Caco-2 (cell line): Measurements from ENCODE around the gene MEOX1. TPM values are rescaled to one million over a fixed set of nuclear protein-coding genes. Genes with fewer than 3 reads are reported as not detected.
A peak's percentile ranks its signal among the peaks of the same experiment; 100 is the strongest.

Source experiments
- BruUV-seq: library from RNA; stranded (reverse); fragments of 400-500 nt; replicated peaks from 2 replicates; lab custom pipeline; 2021; lab: Mats Ljungman, UMichigan
- CTCF ChIA-PET: fragments of 300-600 bp; sonication (Branson Sonifier 250); formaldehyde crosslinking; loops from one replicate; lab custom pipeline; 2022; ENCODE audit warnings: antibody characterized with exemption; lab: Charles Lee
- POLR2A ChIA-PET: fragments of 300-600 bp; sonication (Branson Sonifier 250); formaldehyde crosslinking; loops from one replicate; lab custom pipeline; 2022; ENCODE audit warnings: antibody characterized with exemption; lab: Charles Lee
- DNase-seq, 2 experiments: peaks; one replicate each; pipeline versions ENCODE4 v3.0.0 to v3.0.0-alpha.2; 2020 to 2022
- H3K27me3 ChIP-seq: replicated peaks from 2 replicates; pipeline ENCODE4 v1.6.0; 2011; ENCODE audit warnings: low read length; ENCODE audit not compliant: control insufficient read depth, insufficient read depth
- H3K36me3 ChIP-seq: 2 replicates; pipeline ENCODE4 v1.5.1; 2011; ENCODE audit warnings: low read length; ENCODE audit not compliant: control insufficient read depth, insufficient read depth
- H3K4me1 ChIP-seq: fragments of 250-450 bp; sonication (Bioruptor Pico); 2 replicates; pipeline ENCODE4 v1.5.1; 2020; ENCODE audit warnings: mild to moderate bottlenecking
- H3K4me3 ChIP-seq: 2 replicates; pipeline ENCODE4 v1.5.1; 2011; ENCODE audit warnings: low read depth, mild to moderate bottlenecking, control low read depth, low read length
- H3K9me3 ChIP-seq: fragments of 250-450 bp; sonication (Bioruptor Pico); 2 replicates; pipeline ENCODE4 v1.5.1; 2020; ENCODE audit warnings: mild to moderate bottlenecking, moderate library complexity
- H3K27ac Mint-ChIP-seq: one replicate; pipeline ENCODE4 v1.8.0; 2022; ENCODE audit warnings: mixed read lengths; ENCODE audit not compliant: unreplicated experiment
- H3K27me3 Mint-ChIP-seq: one replicate; pipeline ENCODE4 v1.8.0; 2022; ENCODE audit warnings: mixed read lengths; ENCODE audit not compliant: insufficient read depth, unreplicated experiment
- H3K36me3 Mint-ChIP-seq: one replicate; pipeline ENCODE4 v1.8.0; 2022; ENCODE audit warnings: mild to moderate bottlenecking, mixed read lengths; ENCODE audit not compliant: insufficient read depth, unreplicated experiment
- H3K4me1 Mint-ChIP-seq: one replicate; pipeline ENCODE4 v1.8.0; 2022; ENCODE audit warnings: low read depth, mixed read lengths; ENCODE audit not compliant: unreplicated experiment
- H3K4me3 Mint-ChIP-seq: one replicate; pipeline ENCODE4 v1.8.0; 2022; ENCODE audit warnings: mild to moderate bottlenecking, moderate library complexity, mixed read lengths; ENCODE audit not compliant: unreplicated experiment
- H3K9me3 Mint-ChIP-seq: one replicate; pipeline ENCODE4 v1.8.0; 2022; ENCODE audit warnings: mixed read lengths; ENCODE audit not compliant: unreplicated experiment
- CTCF ChIP-seq, 2 experiments: fragments of 200-600 bp in 1 of 2; IDR thresholded peaks; 1 replicate in 1 of 2; 2 replicates in 1 of 2; pipeline versions ENCODE4 v1.5.1 to v1.8.0; 2011 to 2022; ENCODE audit warnings: antibody characterized with exemption in 1 of 2, control low read depth in 1 of 2, inconsistent platforms in 1 of 2, low read depth in 1 of 2, low read length in 1 of 2, mild to moderate bottlenecking in 1 of 2, moderate library complexity in 1 of 2; ENCODE audit not compliant: insufficient read depth in 1 of 2, severe bottlenecking in 1 of 2, unreplicated experiment in 1 of 2
- intact Hi-C: fragments of 100-400 bp; cut with micrococcal nuclease; formaldehyde crosslinking; loops from one replicate; pipeline ENCODE4 v1.10.0; 2022; ENCODE audit not compliant: unreplicated experiment
- total RNA-seq: library from RNA; stranded (reverse); gene quantifications from 2 replicates; pipeline ENCODE4 v1.2.3, GENCODE V29; 2022

MEOX1 gene
- total RNA-seq, 1 experiment from 2014 or later, result 1.7 TPM

- DNase-seq, result no peak
- ChIA-PET POLR2A (interaction anchor here (0.5 kb wide), 1 partner anchor 250 kb away, joined by 3 read pairs; no protein-coding TSS in a partner anchor), CTCF (interaction anchor here (1.0 to 1.1 kb wide), 2 partner anchors 34 to 62 kb away, joined by 3 to 4 read pairs; no protein-coding TSS in a partner anchor)
- Histone ChIP-seq H3K36me3 (no peaks in the 10 kb centered on the region), H3K4me3 (no peak overlapping the region), H3K27me3 (no peaks in the 10 kb centered on the region), H3K4me1 (peaks cover 12% of the 10 kb centered on the region), H3K9me3 (peaks cover 7% of the 10 kb centered on the region)
- Mint-ChIP-seq H3K9me3 (peaks cover 16% of the 10 kb centered on the region), H3K27ac (no peak overlapping the region), H3K36me3 (peaks cover 6% of the 10 kb centered on the region), H3K4me3 (no peak overlapping the region), H3K27me3 (no peaks in the 10 kb centered on the region), H3K4me1 (peaks cover 19% of the 10 kb centered on the region)
- intact Hi-C loops, result no loop called here
- TF ChIP-seq CTCF (IDR thresholded peaks at IDR 0.05; ENCODE audit: insufficient read depth in 1 of 2, low read depth in 1 of 2, low read length in 1 of 2, severe bottlenecking in 1 of 2, unreplicated experiment in 1 of 2), result no peak
- no TSS peak for BruUV-seq
Observed at GRCh38 chr17:43611230-43611969, 50.3 kb downstream of the MEOX1 start.

DNA sequence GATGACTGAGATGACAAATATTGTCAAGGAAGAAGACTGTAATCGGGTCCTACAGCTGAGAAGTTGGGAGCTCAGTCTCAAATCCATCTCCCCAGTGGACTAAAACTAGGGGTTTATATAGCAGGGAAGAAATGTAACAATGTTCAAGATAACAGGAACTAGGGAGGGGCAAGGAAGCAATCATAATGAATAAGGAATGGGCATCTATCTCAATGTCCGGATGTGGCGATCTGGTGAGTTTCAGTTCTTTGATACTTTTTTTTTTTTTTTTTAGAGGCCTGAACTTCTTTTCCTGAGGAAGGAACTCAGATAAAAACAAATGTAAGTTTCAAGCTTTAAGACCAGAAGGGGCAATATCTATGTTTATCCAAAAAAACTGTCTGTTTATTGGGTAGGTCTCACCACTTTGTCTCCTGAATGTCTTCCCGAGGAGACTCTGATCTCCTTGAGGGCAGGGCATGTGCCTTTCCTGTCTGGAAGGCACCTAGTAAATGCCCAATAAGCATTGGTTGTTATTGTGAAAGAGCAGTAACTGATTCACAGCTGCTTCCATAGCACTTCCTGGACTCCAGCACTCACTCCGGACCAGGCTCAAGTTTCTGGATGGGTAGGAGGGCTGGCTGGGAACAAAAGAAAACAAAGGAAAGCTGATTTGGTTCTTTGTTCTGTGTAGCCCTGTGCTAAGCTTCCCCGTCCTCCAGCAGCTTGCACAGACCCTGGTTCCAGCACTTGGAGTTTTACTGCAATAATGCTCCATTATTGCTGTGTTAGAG is 51.9 kb downstream of the MEOX1 start:
- Histone ChIP-seq H3K4me3 (no peak overlapping the region), H3K36me3 (no peaks in the 10 kb centered on the region), H3K27me3 (no peaks in the 10 kb centered on the region), H3K9me3 (peaks cover 7% of the 10 kb centered on the region), H3K4me1 (peaks cover 16% of the 10 kb centered on the region)
- no TSS peak for BruUV-seq
- no peak for TF ChIP-seq CTCF (IDR thresholded peaks at IDR 0.05; ENCODE audit: insufficient read depth in 1 of 2, low read depth in 1 of 2, low read length in 1 of 2, severe bottlenecking in 1 of 2, unreplicated experiment in 1 of 2)
- Mint-ChIP-seq H3K27me3 (no peaks in the 10 kb centered on the region), H3K4me1 (peaks cover 16% of the 10 kb centered on the region), H3K4me3 (no peak overlapping the region), H3K27ac (peak overlapping the region; percentile 8), H3K36me3 (peaks cover 6% of the 10 kb centered on the region), H3K9me3 (peaks cover 16% of the 10 kb centered on the region)
- POLR2A ChIA-PET, result interaction anchor here (1.0 kb wide), 1 partner anchor 225 kb away, joined by 3 read pairs; no protein-coding TSS in a partner anchor
- DNase-seq, result no peak
- intact Hi-C loops, result no loop called here
- CTCF ChIA-PET, result interaction anchor here (1.0 to 1.1 kb wide), 2 partner anchors 33 to 64 kb away, joined by 3 to 4 read pairs; no protein-coding TSS in a partner anchor

- peaks cover 6% of the 10 kb centered on the region for H3K36me3 Mint-ChIP-seq
- no TSS peak for BruUV-seq
- DNase-seq, result no peak
- intact Hi-C loops, result no loop called here
- no peak for TF ChIP-seq CTCF (IDR thresholded peaks at IDR 0.05; ENCODE audit: insufficient read depth in 1 of 2, low read depth in 1 of 2, low read length in 1 of 2, severe bottlenecking in 1 of 2, unreplicated experiment in 1 of 2)
- Histone ChIP-seq H3K27me3 (no peaks in the 10 kb centered on the region), H3K4me3 (no peak overlapping the region), H3K36me3 (no peaks in the 10 kb centered on the region), H3K9me3 (peaks cover 7% of the 10 kb centered on the region), H3K4me1 (peaks cover 23% of the 10 kb centered on the region)
- ChIA-PET CTCF (no interaction called here), POLR2A (no interaction called here)
- no peaks in the 10 kb centered on the region for H3K27me3 Mint-ChIP-seq
- H3K27ac Mint-ChIP-seq, result no peak overlapping the region
- H3K9me3 Mint-ChIP-seq, result peaks cover 16% of the 10 kb centered on the region
- H3K4me3 Mint-ChIP-seq, result no peak overlapping the region
- H3K4me1 Mint-ChIP-seq, result peaks cover 25% of the 10 kb centered on the region
Observed at GRCh38 chr17:43608313-43608712, 53.4 kb downstream of the MEOX1 start.
